Vagina (tissue), 2 donors: ENCODE results near the gene DUSP22. TPM values are rescaled to one million over a fixed set of nuclear protein-coding genes. Genes with fewer than 3 reads are reported as not detected.

Experiments
- DNase-seq, 2 donors: peaks; one replicate each; pipeline ENCODE4 v3.0.0-alpha.2; 2017; ENCODE audit errors: extremely low spot score in 2 of 2
- H3K27ac ChIP-seq: fragments of 200-600 bp; sonication (generic); one replicate; pipeline ENCODE4 v1.5.1; 2019
- H3K27me3 ChIP-seq: fragments of 200-600 bp; sonication (generic); one replicate; pipeline ENCODE4 v1.5.1; 2019
- H3K36me3 ChIP-seq, 2 donors: fragments of 200-600 bp; sonication (generic); one replicate each; pipeline ENCODE4 v1.5.1; 2017 to 2019
- H3K4me1 ChIP-seq: fragments of 200-600 bp; sonication (generic); one replicate; pipeline ENCODE4 v1.5.1; 2019
- H3K4me3 ChIP-seq, 2 donors: fragments of 200-600 bp; sonication (generic); 1 replicate in 1 of 2; 2 replicates in 1 of 2; pipeline ENCODE4 v1.5.1; 2016 to 2019
- H3K9me3 ChIP-seq: fragments of 200-600 bp; sonication (generic); one replicate; pipeline ENCODE4 v1.5.1; 2019
- POLR2A ChIP-seq, 2 donors: fragments of 450-650 bp; IDR thresholded peaks; one replicate each; pipeline ENCODE4 v1.6.1; 2017; ENCODE audit warnings: antibody characterized with exemption in 2 of 2, mild to moderate bottlenecking in 2 of 2, moderate library complexity in 2 of 2
- POLR2AphosphoS5 ChIP-seq, 2 donors: sonication (generic); formaldehyde crosslinking; IDR thresholded peaks; one replicate each; pipeline ENCODE4 v1.9.0; 2017; ENCODE audit warnings: antibody characterized with exemption in 2 of 2, mild to moderate bottlenecking in 2 of 2, low read depth in 1 of 2; ENCODE audit not compliant: insufficient read depth in 1 of 2
- intact Hi-C: fragments of 100-400 bp; cut with DNase I; formaldehyde crosslinking; loops from one replicate; pipeline ENCODE4 v1.15.1; 2023
- total RNA-seq: library from RNA; depleted of rRNA; stranded (reverse); fragments of >200 nt; gene quantifications from one replicate; pipeline ENCODE4 v1.2.3, GENCODE V29; 2016
- TF ChIP-seq, protein P1 (sequence below), 3 experiments: fragments of 450-650 bp in 2 of 3; fragments of 200-600 bp in 1 of 3; sonication (generic) in 1 of 3; IDR thresholded peaks; one replicate each; pipeline ENCODE4 v1.5.1; 2017 to 2019; ENCODE audit warnings: antibody characterized with exemption in 3 of 3, mild to moderate bottlenecking in 2 of 3, moderate library complexity in 2 of 3

Gene DUSP22
- total RNA-seq, 1 donor from 2014 or later, result 57.5 TPM

DNA sequence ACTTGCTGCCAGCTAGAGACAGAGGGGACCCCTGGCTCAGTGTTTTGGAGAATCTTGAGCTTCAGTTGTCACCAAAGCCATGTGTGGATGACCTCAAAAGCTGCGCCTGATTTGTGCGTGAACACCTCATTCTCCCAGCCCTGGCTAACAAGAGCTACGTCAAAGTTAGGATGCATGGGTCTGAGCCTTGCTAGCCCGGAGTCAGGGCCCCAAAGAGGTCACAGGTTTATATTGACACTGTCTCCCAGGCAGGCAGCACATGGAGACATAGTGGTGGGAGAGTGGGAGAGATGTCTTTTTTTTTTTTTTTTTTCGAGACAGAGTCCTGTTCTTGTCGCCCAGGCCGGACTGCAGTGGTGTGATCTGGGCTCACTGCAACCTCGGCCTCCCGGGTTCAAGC, 36.1 kb upstream of the DUSP22 start:
- no peak for DNase-seq

DNA sequence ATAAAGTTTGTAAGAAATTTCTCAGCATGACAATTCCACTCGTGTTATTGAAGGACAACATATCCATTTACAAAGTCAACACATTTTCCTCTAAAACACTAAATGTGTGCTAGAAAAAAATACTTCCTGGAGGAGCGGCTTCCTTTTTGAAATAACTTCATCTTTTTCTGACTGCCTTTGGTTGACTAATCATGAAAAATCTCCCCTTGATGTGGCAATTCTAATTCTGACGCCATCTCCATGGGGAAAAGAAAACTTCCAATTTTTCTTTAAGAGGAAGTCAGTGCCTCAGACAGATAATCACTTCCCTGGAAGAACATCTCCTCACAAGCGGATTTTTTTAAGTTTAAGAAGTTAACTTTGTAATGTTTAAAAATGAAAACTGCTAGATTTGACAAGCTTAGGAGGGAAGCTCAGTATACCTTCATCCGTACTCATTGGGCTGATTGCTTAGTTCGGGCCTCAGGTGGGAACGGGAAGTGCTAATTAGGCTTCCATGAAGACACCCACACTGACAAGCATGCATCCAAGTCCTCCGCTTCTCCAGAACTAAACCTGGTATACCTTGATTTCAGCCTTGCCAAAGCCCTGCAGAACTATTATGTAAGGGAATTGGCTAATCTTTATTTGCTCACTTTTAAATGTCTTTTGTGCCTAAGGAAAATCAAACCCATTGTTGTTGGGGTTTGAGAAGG, 35.1 kb upstream of the DUSP22 start:
- H3K27ac ChIP-seq, result no peak overlapping the region
- intact Hi-C loops, result no loop called here

More for the DNA sequence above, 36.1 kb upstream of the DUSP22 start:
- H3K27ac ChIP-seq, result no peak overlapping the region
- H3K9me3 ChIP-seq, result no peaks in the 10 kb centered on the region
- H3K27me3 ChIP-seq, result no peaks in the 10 kb centered on the region
- TF ChIP-seq, protein P1, sequence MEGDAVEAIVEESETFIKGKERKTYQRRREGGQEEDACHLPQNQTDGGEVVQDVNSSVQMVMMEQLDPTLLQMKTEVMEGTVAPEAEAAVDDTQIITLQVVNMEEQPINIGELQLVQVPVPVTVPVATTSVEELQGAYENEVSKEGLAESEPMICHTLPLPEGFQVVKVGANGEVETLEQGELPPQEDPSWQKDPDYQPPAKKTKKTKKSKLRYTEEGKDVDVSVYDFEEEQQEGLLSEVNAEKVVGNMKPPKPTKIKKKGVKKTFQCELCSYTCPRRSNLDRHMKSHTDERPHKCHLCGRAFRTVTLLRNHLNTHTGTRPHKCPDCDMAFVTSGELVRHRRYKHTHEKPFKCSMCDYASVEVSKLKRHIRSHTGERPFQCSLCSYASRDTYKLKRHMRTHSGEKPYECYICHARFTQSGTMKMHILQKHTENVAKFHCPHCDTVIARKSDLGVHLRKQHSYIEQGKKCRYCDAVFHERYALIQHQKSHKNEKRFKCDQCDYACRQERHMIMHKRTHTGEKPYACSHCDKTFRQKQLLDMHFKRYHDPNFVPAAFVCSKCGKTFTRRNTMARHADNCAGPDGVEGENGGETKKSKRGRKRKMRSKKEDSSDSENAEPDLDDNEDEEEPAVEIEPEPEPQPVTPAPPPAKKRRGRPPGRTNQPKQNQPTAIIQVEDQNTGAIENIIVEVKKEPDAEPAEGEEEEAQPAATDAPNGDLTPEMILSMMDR (IDR thresholded peaks at IDR 0.05), result no peak
- no peak for TF ChIP-seq POLR2A (IDR thresholded peaks at IDR 0.05)
- TF ChIP-seq POLR2AphosphoS5 (IDR thresholded peaks at IDR 0.05; ENCODE audit: insufficient read depth in 1 of 2, low read depth in 1 of 2), result no peak
- H3K4me1 ChIP-seq, result peaks cover 9% of the 10 kb centered on the region
- no peak overlapping the region for H3K4me3 ChIP-seq
- intact Hi-C loops, result no loop called here
- no peaks in the 10 kb centered on the region for H3K36me3 ChIP-seq

DNA sequence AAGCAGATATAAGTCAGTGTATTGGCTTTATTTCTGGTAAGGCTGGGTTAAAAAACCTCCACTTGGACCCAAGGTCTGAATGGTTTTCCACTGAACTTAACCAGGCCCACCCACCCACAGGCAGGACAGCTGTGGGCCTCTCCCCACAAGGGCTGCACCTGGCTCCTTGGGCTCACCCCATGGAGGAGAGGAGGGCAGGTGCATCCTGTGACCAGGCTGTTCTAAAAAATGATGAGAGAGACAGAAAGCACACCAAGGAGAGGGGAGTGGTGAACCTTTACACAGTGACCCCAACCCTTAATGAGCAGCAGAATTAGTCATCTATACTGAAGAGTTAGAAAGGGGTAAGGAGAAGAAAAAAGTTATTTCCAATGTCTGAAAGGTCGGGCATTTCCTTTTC, 34.5 kb upstream of the DUSP22 start:
- TF ChIP-seq POLR2A (IDR thresholded peaks at IDR 0.05) (no peak), POLR2AphosphoS5 (IDR thresholded peaks at IDR 0.05; ENCODE audit: insufficient read depth in 1 of 2, low read depth in 1 of 2) (no peak)
- TF ChIP-seq, protein P1 (IDR thresholded peaks at IDR 0.05), result no peak
- Histone ChIP-seq H3K27me3 (no peaks in the 10 kb centered on the region), H3K9me3 (no peaks in the 10 kb centered on the region), H3K4me3 (no peak overlapping the region), H3K36me3 (no peaks in the 10 kb centered on the region), H3K27ac (no peak overlapping the region), H3K4me1 (peaks cover 9% of the 10 kb centered on the region)
- intact Hi-C loops, result no loop called here
- no peak for DNase-seq

More for the DNA sequence above, 35.1 kb upstream of the DUSP22 start:
- no peak for DNase-seq
- no peaks in the 10 kb centered on the region for H3K27me3 ChIP-seq
- TF ChIP-seq, protein P1 (IDR thresholded peaks at IDR 0.05), result no peak
- no peak for TF ChIP-seq POLR2A (IDR thresholded peaks at IDR 0.05)
- no peak for TF ChIP-seq POLR2AphosphoS5 (IDR thresholded peaks at IDR 0.05; ENCODE audit: insufficient read depth in 1 of 2, low read depth in 1 of 2)
- H3K4me3 ChIP-seq, result no peak overlapping the region
- H3K36me3 ChIP-seq, result no peaks in the 10 kb centered on the region
- H3K4me1 ChIP-seq, result peaks cover 9% of the 10 kb centered on the region
- no peaks in the 10 kb centered on the region for H3K9me3 ChIP-seq

DNA sequence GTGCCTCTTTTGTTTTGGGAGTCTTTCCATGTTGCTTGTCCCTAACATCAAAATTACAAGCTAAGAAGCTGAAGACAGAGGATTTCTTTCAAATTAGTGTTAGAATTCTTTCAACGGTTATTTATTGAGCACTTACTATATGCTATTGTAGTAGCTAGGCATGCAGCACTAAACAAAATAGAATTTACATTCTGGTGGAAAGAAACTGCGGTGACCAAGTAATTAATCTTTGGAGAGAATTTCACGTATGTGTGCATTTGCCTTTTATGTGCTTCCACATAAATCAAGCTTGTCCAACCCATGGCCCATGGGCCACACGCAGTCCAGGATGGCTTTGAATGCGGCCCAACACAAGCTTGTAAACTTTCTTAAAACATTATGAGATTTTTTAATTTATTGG, 33.0 kb upstream of the DUSP22 start:
- TF ChIP-seq POLR2A (IDR thresholded peaks at IDR 0.05) (no peak), POLR2AphosphoS5 (IDR thresholded peaks at IDR 0.05; ENCODE audit: insufficient read depth in 1 of 2, low read depth in 1 of 2) (no peak)
- TF ChIP-seq, protein P1 (IDR thresholded peaks at IDR 0.05), result no peak
- intact Hi-C loops, result no loop called here
- Histone ChIP-seq H3K27ac (no peak overlapping the region), H3K4me1 (peaks cover under 1% of the 10 kb centered on the region), H3K9me3 (no peaks in the 10 kb centered on the region), H3K27me3 (no peaks in the 10 kb centered on the region), H3K4me3 (no peak overlapping the region), H3K36me3 (no peaks in the 10 kb centered on the region)
- DNase-seq, result no peak

DNA sequence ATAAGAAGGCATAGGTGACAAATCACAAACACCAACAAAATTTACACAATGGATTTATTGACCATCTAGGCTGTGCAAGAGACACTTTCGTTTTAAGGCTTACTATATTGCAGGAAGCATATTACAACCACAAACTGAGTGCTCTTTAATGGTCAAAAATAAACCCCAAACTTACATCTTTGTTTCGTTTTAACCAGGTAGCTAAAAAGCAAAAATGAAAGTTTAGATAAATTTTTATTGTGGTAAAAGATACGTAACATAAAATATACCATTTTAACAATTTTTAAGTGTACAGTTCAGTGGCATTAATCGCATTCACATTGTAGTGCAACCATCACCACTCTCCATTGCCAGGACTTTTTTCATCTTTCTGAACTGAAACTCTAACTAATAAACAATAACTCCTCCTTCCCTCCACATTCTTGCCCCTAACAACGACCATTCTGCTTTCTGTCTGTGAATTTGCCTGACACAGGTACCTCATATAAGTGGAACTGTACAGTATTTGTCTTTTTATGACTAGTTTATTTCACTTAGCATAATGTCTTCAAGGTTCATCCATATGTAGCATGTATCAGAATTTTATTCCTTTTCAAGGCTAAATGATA, 32.3 kb upstream of the DUSP22 start:
- Histone ChIP-seq H3K36me3 (no peaks in the 10 kb centered on the region), H3K27me3 (no peaks in the 10 kb centered on the region), H3K9me3 (no peaks in the 10 kb centered on the region), H3K4me1 (no peaks in the 10 kb centered on the region), H3K4me3 (no peak overlapping the region), H3K27ac (no peak overlapping the region)
- intact Hi-C loops, result no loop called here
- no peak for DNase-seq
- TF ChIP-seq POLR2A (IDR thresholded peaks at IDR 0.05), result no peak
- TF ChIP-seq POLR2AphosphoS5 (IDR thresholded peaks at IDR 0.05; ENCODE audit: insufficient read depth in 1 of 2, low read depth in 1 of 2), result no peak
- TF ChIP-seq, protein P1 (IDR thresholded peaks at IDR 0.05), result no peak
